ENCODE measurements around the gene NDRG4. TPM values are rescaled to one million over a fixed set of nuclear protein-coding genes. Genes with fewer than 3 reads are reported as not detected.
A peak's percentile ranks its signal among the peaks of the same experiment; 100 is the strongest.

NDRG4 gene
- total RNA-seq, 4 donors from 2014 or later: 1.9 to 8.0 (median 7.0) TPM

DNA sequence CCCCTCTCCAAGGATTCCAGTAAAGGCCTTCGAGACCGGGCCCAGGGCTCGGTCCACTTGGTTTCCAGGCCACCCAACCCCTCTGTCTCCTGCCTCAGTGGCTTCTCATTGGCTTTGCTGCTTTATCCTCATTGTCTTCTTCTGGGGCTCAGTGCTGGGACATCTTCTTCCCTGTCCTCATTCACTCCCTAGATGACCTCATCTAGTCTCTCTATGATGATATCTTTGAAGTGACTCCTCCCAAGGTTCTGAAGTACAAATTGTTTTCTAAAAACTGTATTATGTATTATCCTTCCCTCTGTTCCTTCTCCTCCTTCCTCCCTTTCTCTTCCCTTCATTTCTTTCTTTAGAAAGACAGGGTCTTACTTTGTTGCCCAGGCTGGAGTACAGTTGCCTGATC, 27.1 kb upstream of the NDRG4 start:
- 95% methylated on average over 3 of the region's 3 CpGs; no CpG with 5 or more reads in 1 of the 2 donors for WGBS, 2 donors (ENCODE audit: low coverage in 1 of 2)
- no peaks in the 10 kb centered on the region for H3K36me3 ChIP-seq
- no peaks in the 10 kb centered on the region for H3K9me3 ChIP-seq
- ATAC-seq: no peak
- H3K4me1 ChIP-seq: no peaks in the 10 kb centered on the region
- TF ChIP-seq, protein P1, sequence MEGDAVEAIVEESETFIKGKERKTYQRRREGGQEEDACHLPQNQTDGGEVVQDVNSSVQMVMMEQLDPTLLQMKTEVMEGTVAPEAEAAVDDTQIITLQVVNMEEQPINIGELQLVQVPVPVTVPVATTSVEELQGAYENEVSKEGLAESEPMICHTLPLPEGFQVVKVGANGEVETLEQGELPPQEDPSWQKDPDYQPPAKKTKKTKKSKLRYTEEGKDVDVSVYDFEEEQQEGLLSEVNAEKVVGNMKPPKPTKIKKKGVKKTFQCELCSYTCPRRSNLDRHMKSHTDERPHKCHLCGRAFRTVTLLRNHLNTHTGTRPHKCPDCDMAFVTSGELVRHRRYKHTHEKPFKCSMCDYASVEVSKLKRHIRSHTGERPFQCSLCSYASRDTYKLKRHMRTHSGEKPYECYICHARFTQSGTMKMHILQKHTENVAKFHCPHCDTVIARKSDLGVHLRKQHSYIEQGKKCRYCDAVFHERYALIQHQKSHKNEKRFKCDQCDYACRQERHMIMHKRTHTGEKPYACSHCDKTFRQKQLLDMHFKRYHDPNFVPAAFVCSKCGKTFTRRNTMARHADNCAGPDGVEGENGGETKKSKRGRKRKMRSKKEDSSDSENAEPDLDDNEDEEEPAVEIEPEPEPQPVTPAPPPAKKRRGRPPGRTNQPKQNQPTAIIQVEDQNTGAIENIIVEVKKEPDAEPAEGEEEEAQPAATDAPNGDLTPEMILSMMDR (IDR thresholded peaks at IDR 0.05): no peak
- no peak for TF ChIP-seq POLR2AphosphoS5 (IDR thresholded peaks at IDR 0.05)
- no peak for TF ChIP-seq EP300 (IDR thresholded peaks at IDR 0.05)
- no peak for TF ChIP-seq POLR2A (IDR thresholded peaks at IDR 0.05)
- H3K27ac ChIP-seq: no peak overlapping the region
- no peak overlapping the region for H3K4me3 ChIP-seq
- H3K27me3 ChIP-seq: peaks cover 31% of the 10 kb centered on the region

DNA sequence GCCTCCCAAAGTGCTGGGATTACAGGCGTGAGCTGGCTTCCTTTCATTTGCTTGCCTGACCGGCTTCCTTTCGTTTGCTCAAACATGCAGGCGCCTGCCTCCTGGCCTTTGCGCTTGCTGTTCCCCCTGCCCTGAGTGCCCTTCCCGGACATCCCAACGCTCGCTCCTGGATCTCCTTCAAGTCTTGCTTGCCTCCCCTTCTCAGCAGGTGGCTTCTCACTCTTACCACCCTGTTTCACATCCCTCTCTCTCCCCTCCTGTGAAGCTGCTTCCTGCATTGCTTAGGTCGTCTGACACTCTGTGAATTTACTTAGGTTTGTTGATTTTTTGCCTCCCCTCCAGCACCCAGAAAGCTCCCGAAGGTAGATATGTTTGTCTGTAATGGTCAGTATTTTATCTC, 25.6 kb upstream of the NDRG4 start:
- no peaks in the 10 kb centered on the region for H3K4me1 ChIP-seq
- H3K9me3 ChIP-seq: no peaks in the 10 kb centered on the region
- 55 to 76% methylated on average over 6 to 9 of the region's 10 CpGs for WGBS, 2 donors (ENCODE audit: low coverage in 1 of 2)
- no peak for ATAC-seq
- peaks cover 16% of the 10 kb centered on the region for H3K27me3 ChIP-seq
- H3K4me3 ChIP-seq: no peak overlapping the region
- no peaks in the 10 kb centered on the region for H3K36me3 ChIP-seq
- peak overlapping the region in 1 of 4 donors; percentile 37 for H3K27ac ChIP-seq
- TF ChIP-seq, protein P1 (IDR thresholded peaks at IDR 0.05): no peak
- no peak for TF ChIP-seq POLR2AphosphoS5 (IDR thresholded peaks at IDR 0.05)
- TF ChIP-seq EP300 (IDR thresholded peaks at IDR 0.05): no peak
- no peak for TF ChIP-seq POLR2A (IDR thresholded peaks at IDR 0.05)

DNA sequence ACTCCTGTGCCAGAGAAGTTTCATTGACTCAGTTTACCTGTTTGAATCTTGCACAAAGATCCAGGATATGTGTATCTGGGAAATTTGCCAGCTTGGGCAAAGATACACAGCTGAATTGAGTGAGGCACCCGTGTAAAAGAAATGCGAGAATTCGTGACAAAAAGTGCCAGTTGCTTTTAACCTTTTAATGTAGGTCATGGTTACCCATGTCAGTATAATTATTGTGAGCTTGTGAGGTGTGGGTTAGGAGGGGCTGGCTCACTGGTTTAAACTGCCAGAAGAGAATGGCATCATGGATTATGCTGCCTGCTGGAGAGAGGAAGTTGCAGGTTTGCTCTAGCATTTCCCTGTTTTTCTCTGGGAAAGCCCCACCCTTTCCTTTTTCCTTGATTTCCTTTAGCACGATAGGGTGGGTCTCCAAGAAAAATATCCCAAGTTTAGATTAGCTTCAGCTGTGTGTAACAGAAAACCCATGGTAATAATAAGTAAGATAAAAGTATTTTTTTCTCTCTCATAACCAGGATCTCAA, 24.8 kb upstream of the NDRG4 start:
- Histone ChIP-seq H3K36me3 (no peaks in the 10 kb centered on the region), H3K27me3 (peaks cover 15% of the 10 kb centered on the region), H3K4me1 (no peaks in the 10 kb centered on the region), H3K27ac (peak overlapping the region in 1 of 4 donors; percentile 27), H3K9me3 (no peaks in the 10 kb centered on the region), H3K4me3 (no peak overlapping the region)
- 52 to 53% methylated on average over 2 to 4 of the region's 4 CpGs for WGBS, 2 donors (ENCODE audit: low coverage in 1 of 2)
- no peak for ATAC-seq
- TF ChIP-seq POLR2AphosphoS5 (IDR thresholded peaks at IDR 0.05) (no peak), POLR2A (IDR thresholded peaks at IDR 0.05) (no peak), EP300 (IDR thresholded peaks at IDR 0.05) (no peak)
- TF ChIP-seq, protein P1 (IDR thresholded peaks at IDR 0.05): no peak

DNA sequence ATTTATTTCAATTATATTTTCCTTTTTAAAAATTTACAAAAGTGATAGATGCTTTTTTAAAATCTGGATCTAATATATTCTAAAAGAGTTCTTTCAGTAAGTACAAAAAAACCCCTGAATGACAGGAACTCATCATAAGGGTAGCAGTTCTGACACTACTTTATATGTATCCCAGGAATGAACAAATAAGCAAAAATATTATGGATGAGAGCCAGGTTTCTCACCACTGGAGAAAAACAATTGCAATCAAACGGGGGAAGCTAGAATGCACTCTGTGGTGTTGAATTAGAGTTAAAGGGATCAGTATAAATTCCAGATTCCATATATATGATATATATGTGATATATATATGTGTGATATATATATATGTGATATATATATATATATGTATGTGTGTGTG, 23.2 kb upstream of the NDRG4 start:
- Histone ChIP-seq H3K27ac (no peak overlapping the region), H3K4me1 (no peaks in the 10 kb centered on the region), H3K4me3 (no peak overlapping the region), H3K36me3 (no peaks in the 10 kb centered on the region), H3K27me3 (peaks cover 12% of the 10 kb centered on the region), H3K9me3 (no peaks in the 10 kb centered on the region)
- ATAC-seq: no peak
- whole genome bisulfite sequencing, 2 donors (ENCODE audit: low coverage in 1 of 2): 50 to 52% methylated on average over 1 of the region's 1 CpG
- TF ChIP-seq POLR2A (IDR thresholded peaks at IDR 0.05) (no peak), EP300 (IDR thresholded peaks at IDR 0.05) (no peak), POLR2AphosphoS5 (IDR thresholded peaks at IDR 0.05) (no peak)
- TF ChIP-seq, protein P1 (IDR thresholded peaks at IDR 0.05): no peak

DNA sequence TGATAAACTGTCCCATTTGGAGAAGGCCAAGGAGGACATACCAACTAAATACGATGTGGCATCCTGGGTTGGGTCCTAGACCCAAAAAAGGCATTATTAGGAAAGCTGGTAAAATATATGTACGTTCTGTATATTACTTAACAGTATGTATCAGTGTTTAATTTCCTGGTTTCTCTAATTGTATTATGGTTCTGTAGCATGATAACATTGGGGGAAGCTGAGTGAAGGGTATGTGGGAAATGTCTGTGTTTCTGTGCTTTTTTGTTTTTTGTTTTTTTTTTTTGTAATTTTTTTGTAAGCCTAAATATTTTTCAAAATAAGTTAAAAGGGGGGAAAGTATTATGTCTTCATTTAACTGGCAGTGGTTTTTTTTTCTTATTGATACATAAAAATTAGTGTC, 21.5 kb upstream of the NDRG4 start:
- H3K4me3 ChIP-seq: no peak overlapping the region
- TF ChIP-seq POLR2AphosphoS5 (IDR thresholded peaks at IDR 0.05) (no peak), POLR2A (IDR thresholded peaks at IDR 0.05) (no peak), EP300 (IDR thresholded peaks at IDR 0.05) (no peak)
- TF ChIP-seq, protein P1 (IDR thresholded peaks at IDR 0.05): no peak
- no peaks in the 10 kb centered on the region for H3K4me1 ChIP-seq
- no peak overlapping the region for H3K27ac ChIP-seq
- ATAC-seq: no peak
- H3K9me3 ChIP-seq: no peaks in the 10 kb centered on the region
- peaks cover 4% of the 10 kb centered on the region for H3K27me3 ChIP-seq
- WGBS, 2 donors (ENCODE audit: low coverage in 1 of 2): 93 to 100% methylated on average over 2 of the region's 2 CpGs
- no peaks in the 10 kb centered on the region for H3K36me3 ChIP-seq

All from gastroesophageal sphincter (tissue), 4 donors.